NCI-H1694 treated with DMSO at 0.1 percent for 48 hours (cell line): ENCODE data around the gene MAP3K2.

Experiments
- DNase-seq: peaks from one replicate; lab custom pipeline; 2025; lab: John Stamatoyannopoulos, UW

Gene MAP3K2

DNA sequence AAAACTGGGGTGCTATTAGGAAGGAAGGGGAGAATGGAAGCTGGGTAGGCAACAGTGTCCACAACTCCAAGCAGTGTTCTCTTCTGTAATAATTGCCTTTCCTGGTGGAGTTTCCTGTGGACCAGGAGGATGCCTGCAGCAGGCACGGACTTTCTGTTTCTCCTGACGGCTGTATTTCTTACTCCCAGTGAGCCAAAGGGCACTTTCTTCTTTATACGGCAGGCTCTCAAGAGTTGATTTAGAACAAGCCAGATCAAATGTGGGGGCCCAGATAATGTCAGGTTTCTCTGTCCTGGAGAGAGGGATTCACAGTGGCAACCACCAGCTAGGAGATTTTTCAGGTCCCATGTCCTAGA is 17.5 kb upstream of the MAP3K2 start:
- DNase-seq: no peak

DNA sequence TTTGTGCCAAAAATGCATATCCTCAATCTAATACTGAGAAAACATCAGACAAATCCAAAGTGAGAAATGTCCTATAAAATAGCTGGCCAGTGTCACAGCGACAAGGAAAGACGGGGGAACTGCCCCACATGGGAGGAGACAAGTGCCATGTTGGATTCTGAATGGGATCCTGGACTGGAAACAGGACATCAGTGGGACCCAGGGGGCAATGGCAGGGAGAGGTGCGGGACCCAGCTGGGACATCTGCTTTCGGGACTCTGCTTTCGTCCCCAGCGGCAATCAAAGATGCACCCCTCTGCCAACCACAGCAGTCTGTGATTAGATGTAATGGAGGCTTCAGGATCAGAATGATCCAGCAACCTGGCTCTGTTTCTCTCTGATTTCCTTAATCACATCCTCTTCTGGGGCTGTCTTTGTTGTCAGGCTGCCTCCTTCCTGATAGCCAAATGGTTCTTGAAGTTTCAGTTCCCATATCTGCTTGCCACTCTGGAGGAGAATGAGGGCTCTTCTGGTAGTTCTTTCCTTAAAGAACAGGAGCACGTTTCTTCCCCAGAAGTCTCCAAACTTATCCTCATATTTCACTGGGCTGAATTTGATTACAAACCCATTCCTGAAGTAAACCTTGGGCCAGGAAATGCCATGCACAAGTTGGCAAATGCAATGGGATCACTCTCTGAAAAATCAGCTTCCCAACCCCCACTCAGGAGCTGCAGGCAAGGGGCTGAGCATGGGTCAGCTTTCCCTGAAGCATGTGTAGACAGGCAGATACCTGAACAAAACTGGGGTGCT is 16.9 kb upstream of the MAP3K2 start:
- DNase-seq: no peak

- no peak for DNase-seq
Measured at GRCh38 chr2:127403460-127403859, 15.7 kb upstream of the MAP3K2 start.

GRCh38 chr2:127401757-127402695 is 14.3 kb upstream of the MAP3K2 start:
- no peak for DNase-seq

GRCh38 chr2:127400897-127401756 is 13.4 kb upstream of the MAP3K2 start:
- DNase-seq: no peak

- DNase-seq: no peak
Measured at GRCh38 chr2:127400533-127400896, 12.7 kb upstream of the MAP3K2 start.

- no peak for DNase-seq
Measured at GRCh38 chr2:127398239-127398590, 10.4 kb upstream of the MAP3K2 start.

- no peak for DNase-seq
Measured at GRCh38 chr2:127397568-127398238, 9.9 kb upstream of the MAP3K2 start.

DNA sequence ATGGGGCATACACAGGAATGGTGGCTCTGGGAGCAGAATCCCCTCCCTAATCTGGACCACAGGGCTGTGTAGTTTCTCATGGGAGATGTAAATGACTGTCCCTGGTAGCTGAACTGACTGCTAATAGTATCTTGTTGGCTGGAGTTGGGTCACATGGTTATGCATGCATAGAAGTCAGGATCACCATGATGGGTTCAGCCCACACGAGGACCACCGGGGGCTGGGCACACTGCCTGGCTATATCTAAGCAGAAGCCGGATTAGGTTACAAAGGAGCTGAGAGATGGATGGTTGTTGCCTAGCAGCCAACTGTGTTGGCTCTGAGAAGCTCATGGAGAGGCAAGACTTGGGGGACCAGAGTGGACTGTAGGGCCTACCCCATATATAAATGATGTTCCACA is 6.7 kb upstream of the MAP3K2 start:
- no peak for DNase-seq

- no peak for DNase-seq
Measured at GRCh38 chr2:127392828-127393578, 5.2 kb upstream of the MAP3K2 start.

GRCh38 chr2:127392133-127392827 is 4.5 kb upstream of the MAP3K2 start:
- DNase-seq: no peak

DNA sequence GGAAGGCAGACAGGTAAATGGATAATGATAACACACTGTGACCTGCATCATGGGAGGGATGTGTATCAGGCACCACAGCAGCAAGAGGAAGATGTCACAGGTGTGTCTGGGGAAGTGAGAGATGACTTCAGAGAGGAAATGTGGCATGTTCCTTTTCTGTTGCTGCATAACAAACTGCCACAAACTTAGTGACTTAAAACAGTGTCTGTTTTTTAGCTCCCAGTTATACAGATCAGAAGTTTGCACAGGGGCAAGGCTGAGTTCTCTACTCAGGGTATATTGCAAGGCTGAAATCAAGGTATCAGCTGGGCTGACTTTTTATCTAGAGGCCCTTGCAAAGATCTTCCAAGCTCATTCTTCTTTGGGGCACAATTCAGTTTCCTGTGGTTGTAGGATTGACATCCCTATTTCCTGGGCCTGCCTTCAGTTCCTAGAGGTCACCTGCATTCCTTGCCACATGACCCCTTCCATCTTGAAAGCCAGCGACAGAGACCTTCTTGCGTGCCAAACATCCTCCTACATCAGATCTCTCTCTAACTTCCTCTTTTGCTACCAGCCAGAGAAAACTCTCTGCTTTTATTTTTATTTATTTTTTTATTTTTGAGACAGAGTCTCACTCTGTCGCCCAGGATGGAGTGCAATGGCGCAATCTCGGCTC is 2.1 kb upstream of the MAP3K2 start:
- DNase-seq: no peak

- DNase-seq: no peak
Measured at GRCh38 chr2:127388423-127389164, 819 bp upstream of the MAP3K2 start.

DNA sequence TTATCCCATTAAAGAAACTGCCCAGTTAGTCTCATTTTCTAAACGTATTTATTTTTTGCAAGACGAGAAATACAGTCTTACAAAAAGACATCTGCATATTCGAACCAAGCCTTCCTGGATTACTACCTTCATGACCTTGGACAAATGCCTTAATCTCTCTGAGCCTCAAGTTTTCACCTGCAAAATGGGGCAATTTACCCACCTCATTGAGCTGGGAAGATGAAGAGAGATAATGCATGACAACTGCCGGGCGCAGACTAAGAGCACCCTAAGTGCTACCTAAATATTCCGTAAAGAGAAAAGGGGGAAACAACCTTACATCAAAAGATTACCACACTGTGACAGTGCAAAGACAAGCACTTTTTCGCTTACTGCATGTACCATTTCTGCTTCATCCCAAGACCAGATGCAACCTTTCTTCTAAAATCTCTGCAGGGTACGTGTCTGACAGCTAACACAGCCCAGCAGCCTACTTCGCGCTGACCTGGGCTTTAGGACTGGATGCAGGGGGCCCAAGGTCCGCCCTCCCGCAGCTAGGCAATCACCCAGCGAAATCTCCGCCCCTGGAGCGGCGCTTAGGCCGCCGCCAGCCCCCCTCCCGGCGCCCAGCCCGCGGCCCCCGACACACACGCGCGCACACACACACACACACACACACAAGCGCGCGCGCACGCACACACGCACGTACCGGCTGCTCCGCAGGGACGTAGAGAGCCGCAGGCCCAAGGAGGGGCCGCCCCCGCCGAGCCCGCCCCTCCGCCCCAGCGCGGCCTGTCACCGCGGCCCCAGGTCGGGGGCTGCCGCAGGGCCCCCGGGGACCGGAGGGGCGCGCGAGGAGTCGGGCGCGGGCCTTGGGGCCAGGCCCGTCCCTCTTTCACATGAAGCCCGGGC is 766 bp downstream of the MAP3K2 start:
- DNase-seq: peak; percentile 73

GRCh38 chr2:127386246-127386645 is 1.5 kb downstream of the MAP3K2 start:
- no peak for DNase-seq

DNA sequence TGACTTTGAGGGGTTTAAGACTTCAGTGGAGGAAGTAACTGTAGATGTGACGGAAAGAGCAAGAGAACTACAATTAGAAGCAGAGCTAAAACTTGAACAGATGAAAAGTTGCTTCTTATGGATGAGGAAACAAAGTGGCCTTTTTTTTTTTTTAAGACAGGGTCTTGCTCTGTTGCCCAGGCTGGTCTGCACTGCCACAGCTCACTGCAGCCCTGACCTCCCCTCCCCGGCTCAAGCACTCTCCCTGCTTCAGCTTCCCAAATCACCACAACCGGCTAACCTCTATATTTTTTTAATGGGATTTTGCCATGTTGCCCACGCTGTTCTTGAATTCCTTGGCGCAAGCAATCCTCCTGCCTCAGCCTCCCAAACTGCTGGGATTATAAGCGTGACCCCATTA is 3.2 kb downstream of the MAP3K2 start:
- no peak for DNase-seq

DNA sequence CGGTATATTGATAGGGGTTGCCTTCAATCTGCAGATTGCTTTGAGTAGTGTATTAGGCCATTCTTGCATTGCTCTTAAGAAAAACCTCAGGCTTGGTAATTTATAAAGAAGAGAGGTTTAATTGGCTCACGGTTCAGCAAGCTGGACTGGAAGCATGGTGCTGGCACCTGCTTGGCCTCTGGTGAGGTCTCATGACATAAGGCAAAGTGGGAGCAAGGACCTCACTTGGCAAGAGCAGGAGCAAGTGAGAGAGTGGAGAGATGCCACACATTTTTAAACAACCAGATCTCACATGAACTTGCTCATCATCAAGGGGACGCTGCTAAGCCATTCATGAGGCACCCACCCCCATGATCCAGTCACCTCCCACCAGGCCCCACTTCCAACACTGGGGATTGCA is 4.9 kb downstream of the MAP3K2 start:
- no peak for DNase-seq

DNA sequence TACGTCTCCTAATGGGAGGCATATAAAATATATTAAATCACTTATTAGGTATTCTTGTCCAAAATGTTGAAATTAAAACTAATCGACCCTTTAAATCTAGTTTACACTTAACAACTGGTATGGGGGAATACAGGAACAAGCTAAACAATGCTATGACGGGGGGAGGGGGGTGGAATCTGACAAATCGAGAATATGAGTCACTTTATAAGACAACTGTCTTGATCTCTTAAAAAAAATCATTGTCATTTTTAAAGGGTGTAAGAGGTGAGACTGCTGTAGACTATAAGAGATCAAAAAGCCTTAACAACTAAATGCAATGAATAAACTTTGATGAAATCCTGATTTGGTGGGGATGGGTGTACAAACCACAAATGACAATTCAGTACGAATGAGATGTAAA is 6.0 kb downstream of the MAP3K2 start:
- DNase-seq: no peak
